DOHH2 (cell line): Measurements from ENCODE around the gene BBS9.

Experiments
- H3F3A ChIP-seq: fragments of 200-600 bp; sonication (generic), shearing (Covaris generic); 2 replicates; pipeline ENCODE4 v1.6.0; 2016; ENCODE audit warnings: antibody characterized with exemption, mild to moderate bottlenecking; ENCODE audit not compliant: control insufficient read depth, insufficient read depth
- H3K27ac ChIP-seq: fragments of 200-600 bp; sonication (generic); 2 replicates; pipeline ENCODE4 v1.5.1; 2014; ENCODE audit warnings: low read depth, mild to moderate bottlenecking, low read length, moderate library complexity
- H3K27me3 ChIP-seq: fragments of 200-600 bp; sonication (generic); 2 replicates; pipeline ENCODE4 v1.6.1; 2014; ENCODE audit warnings: mild to moderate bottlenecking, low read length, mixed read lengths; ENCODE audit not compliant: control insufficient read depth
- H3K36me3 ChIP-seq: fragments of 200-600 bp; sonication (generic); 2 replicates; pipeline ENCODE4 v1.6.1; 2014; ENCODE audit warnings: mild to moderate bottlenecking, low read length, moderate library complexity, mixed read lengths; ENCODE audit not compliant: control insufficient read depth
- H3K4me1 ChIP-seq: fragments of 200-600 bp; sonication (generic); 2 replicates; pipeline ENCODE4 v1.6.1; 2014; ENCODE audit warnings: mild to moderate bottlenecking, low read length, mixed read lengths; ENCODE audit not compliant: control insufficient read depth
- H3K4me2 ChIP-seq: fragments of 200-600 bp; sonication (generic); 2 replicates; pipeline ENCODE4 v1.6.0; 2014; ENCODE audit warnings: mild to moderate bottlenecking, low read length, moderate library complexity
- H3K4me3 ChIP-seq: fragments of 200-600 bp; sonication (generic); 2 replicates; pipeline ENCODE4 v1.5.1; 2014; ENCODE audit warnings: mild to moderate bottlenecking, low read length, mixed read lengths
- H3K79me2 ChIP-seq: fragments of 200-600 bp; sonication (generic); 2 replicates; pipeline ENCODE4 v1.6.1; 2014; ENCODE audit warnings: mild to moderate bottlenecking, low read length, mixed read lengths; ENCODE audit not compliant: control insufficient read depth
- H3K9me2 ChIP-seq: fragments of 200-600 bp; sonication (generic); replicated peaks from 2 replicates; pipeline ENCODE4 v1.6.1; 2014; ENCODE audit warnings: mild to moderate bottlenecking, low read length, mixed read lengths; ENCODE audit not compliant: control insufficient read depth
- H3K9me3 ChIP-seq: fragments of 200-600 bp; sonication (generic); 2 replicates; pipeline ENCODE4 v1.6.1; 2014; ENCODE audit warnings: antibody characterized with exemption, low read length, mixed read lengths; ENCODE audit not compliant: control insufficient read depth, insufficient read depth
- H4K20me1 ChIP-seq: fragments of 200-600 bp; sonication (generic); 2 replicates; pipeline ENCODE4 v1.6.0; 2014; ENCODE audit warnings: low read depth, mild to moderate bottlenecking, antibody characterized with exemption, low read length, moderate library complexity; ENCODE audit not compliant: control insufficient read depth, insufficient read depth
- EZH2phosphoT487 ChIP-seq: fragments of 200-600 bp; sonication (generic); IDR thresholded peaks from 2 replicates; pipeline ENCODE4 v1.6.1; 2017; ENCODE audit warnings: borderline replicate concordance, mild to moderate bottlenecking, antibody characterized with exemption, low read length, moderate library complexity, mixed read lengths
- TF ChIP-seq, protein P1 (sequence below): fragments of 200-600 bp; sonication (generic); IDR thresholded peaks from one replicate; pipeline ENCODE4 v1.5.1; 2014; ENCODE audit warnings: antibody characterized with exemption, mild to moderate bottlenecking, low read depth, low read length; ENCODE audit not compliant: poor library complexity, severe bottlenecking

Gene BBS9

DNA sequence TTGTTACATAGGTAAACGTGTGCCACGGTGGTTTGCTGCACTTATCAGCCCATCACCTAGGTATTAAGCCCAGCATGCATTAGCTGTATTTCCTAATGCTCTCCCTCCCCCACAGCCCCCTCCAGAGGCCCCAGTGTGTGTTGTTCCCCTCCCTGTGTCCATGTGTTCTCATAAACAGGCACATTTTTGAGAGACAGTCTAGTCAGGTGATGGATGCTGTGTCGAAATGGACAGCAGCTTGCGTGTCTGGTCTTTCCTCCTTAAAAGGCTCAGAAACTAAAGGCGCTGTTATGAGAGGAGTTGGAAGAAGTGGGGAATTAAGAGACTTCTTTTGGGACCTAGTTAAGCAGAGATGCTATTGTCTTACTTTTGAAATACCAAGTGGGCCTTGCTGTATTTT lies 296.0 kb downstream of the BBS9 start:
- Histone ChIP-seq H3F3A (no peaks in the 10 kb centered on the region), H3K27me3 (no peaks in the 10 kb centered on the region), H3K9me3 (no peaks in the 10 kb centered on the region), H3K4me1 (peaks cover 30% of the 10 kb centered on the region), H3K36me3 (no peaks in the 10 kb centered on the region), H4K20me1 (no peaks in the 10 kb centered on the region), H3K4me2 (no peak overlapping the region), H3K9me2 (no peaks in the 10 kb centered on the region), H3K4me3 (no peak overlapping the region), H3K27ac (no peak overlapping the region), H3K79me2 (no peaks in the 10 kb centered on the region)
- TF ChIP-seq EZH2phosphoT487, result no peak
- TF ChIP-seq, protein P1, sequence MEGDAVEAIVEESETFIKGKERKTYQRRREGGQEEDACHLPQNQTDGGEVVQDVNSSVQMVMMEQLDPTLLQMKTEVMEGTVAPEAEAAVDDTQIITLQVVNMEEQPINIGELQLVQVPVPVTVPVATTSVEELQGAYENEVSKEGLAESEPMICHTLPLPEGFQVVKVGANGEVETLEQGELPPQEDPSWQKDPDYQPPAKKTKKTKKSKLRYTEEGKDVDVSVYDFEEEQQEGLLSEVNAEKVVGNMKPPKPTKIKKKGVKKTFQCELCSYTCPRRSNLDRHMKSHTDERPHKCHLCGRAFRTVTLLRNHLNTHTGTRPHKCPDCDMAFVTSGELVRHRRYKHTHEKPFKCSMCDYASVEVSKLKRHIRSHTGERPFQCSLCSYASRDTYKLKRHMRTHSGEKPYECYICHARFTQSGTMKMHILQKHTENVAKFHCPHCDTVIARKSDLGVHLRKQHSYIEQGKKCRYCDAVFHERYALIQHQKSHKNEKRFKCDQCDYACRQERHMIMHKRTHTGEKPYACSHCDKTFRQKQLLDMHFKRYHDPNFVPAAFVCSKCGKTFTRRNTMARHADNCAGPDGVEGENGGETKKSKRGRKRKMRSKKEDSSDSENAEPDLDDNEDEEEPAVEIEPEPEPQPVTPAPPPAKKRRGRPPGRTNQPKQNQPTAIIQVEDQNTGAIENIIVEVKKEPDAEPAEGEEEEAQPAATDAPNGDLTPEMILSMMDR, result no peak

DNA sequence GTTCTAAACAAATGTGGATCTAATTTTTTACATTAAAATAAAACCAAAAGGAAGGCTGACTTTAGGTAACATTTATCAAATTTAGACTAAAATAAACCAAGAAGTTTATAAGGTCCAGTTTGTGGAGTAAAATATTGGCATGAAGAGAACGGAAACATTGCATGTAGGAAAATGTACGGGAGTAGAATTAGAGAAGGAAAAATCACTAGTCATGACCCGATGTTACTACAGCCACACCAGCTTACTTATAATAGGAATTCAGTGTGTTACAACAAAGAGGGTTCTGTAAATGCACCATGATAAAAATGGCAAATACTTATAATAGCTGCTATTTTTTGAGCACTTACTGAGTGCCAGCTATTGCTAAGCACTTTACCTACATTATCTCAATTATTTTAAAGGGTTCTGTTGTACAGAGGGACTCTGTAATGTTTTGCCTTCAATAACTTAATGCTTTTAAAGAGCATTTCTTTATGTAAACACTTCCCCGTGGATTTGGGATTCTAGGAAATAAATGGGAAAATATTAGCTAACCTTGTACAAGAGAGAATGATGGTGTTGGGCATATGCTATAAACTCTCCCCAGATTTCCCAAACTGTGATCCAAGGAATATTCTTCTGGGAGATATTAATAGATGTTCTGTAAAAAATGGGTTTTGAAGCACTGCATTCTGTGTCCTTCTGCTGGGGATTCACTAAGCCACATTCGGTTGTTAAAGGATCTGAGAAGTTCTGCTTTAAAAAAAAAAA lies 296.7 kb downstream of the BBS9 start:
- H3K4me2 ChIP-seq, result no peak overlapping the region
- no peaks in the 10 kb centered on the region for H3K27me3 ChIP-seq
- H3K9me3 ChIP-seq, result no peaks in the 10 kb centered on the region
- H3K4me1 ChIP-seq, result peaks cover 30% of the 10 kb centered on the region
- no peaks in the 10 kb centered on the region for H4K20me1 ChIP-seq
- no peak for TF ChIP-seq EZH2phosphoT487
- TF ChIP-seq, protein P1, result no peak
- no peak overlapping the region for H3K4me3 ChIP-seq
- no peak overlapping the region for H3K27ac ChIP-seq
- no peaks in the 10 kb centered on the region for H3K36me3 ChIP-seq
- no peaks in the 10 kb centered on the region for H3K9me2 ChIP-seq
- no peaks in the 10 kb centered on the region for H3F3A ChIP-seq
- H3K79me2 ChIP-seq, result no peaks in the 10 kb centered on the region

DNA sequence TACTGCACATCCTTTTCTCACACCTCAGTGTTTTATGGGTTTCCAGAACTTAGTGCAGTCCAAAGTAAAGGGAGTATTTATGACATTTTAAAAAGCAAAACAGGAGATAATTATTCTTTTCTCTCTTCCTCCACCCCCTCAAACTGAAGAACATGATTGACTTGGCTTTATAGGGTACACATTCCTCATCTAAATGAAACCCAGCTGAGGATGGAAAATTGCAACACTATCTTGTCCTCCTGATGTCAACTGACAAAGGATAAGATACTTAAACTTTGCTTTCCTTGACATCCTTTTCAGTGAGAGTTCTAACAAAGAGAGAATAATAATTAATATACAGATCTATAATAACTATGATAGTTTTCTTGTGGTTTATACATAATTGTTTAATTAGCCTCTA lies 299.1 kb downstream of the BBS9 start:
- H3K4me2 ChIP-seq, result no peak overlapping the region
- H3F3A ChIP-seq, result no peaks in the 10 kb centered on the region
- no peaks in the 10 kb centered on the region for H3K79me2 ChIP-seq
- no peaks in the 10 kb centered on the region for H3K27me3 ChIP-seq
- no peaks in the 10 kb centered on the region for H3K36me3 ChIP-seq
- H3K4me3 ChIP-seq, result no peak overlapping the region
- no peak for TF ChIP-seq EZH2phosphoT487
- no peak overlapping the region for H3K27ac ChIP-seq
- no peaks in the 10 kb centered on the region for H4K20me1 ChIP-seq
- no peaks in the 10 kb centered on the region for H3K9me2 ChIP-seq
- H3K9me3 ChIP-seq, result no peaks in the 10 kb centered on the region
- peaks cover 28% of the 10 kb centered on the region for H3K4me1 ChIP-seq

DNA sequence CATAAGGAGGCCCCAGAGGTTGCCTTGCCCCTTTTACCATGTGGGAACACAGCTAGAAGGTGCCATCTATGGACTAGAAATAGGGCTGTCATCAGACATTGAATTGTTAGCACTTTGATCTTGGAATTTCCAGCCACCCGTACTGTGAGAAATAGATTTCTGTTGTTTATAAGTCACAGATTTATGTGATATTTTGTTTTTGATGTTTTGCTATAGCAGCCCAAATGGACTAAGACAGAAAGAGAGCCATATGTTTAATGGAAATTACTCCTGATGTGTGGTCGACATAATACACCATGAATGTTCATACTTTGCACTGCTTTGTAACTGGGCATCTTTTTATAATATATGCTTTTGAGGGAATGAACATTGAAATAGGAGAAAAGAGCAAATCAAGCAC lies 302.2 kb downstream of the BBS9 start:
- Histone ChIP-seq H3K9me3 (no peaks in the 10 kb centered on the region), H3K4me3 (no peak overlapping the region)
- TF ChIP-seq, protein P1, result no peak
- no peak for TF ChIP-seq EZH2phosphoT487

More for the DNA sequence above, 302.2 kb downstream of the BBS9 start:
- H3K9me2 ChIP-seq, result no peaks in the 10 kb centered on the region
- no peaks in the 10 kb centered on the region; the same call in 1 of the 2 replicates for H3K27me3 ChIP-seq
- H3K4me1 ChIP-seq, result peaks cover 6% of the 10 kb centered on the region
- H4K20me1 ChIP-seq, result no peaks in the 10 kb centered on the region
- H3F3A ChIP-seq, result no peaks in the 10 kb centered on the region
- no peaks in the 10 kb centered on the region for H3K36me3 ChIP-seq
- H3K27ac ChIP-seq, result no peak overlapping the region
- no peak overlapping the region for H3K4me2 ChIP-seq
- no peaks in the 10 kb centered on the region for H3K79me2 ChIP-seq
